HCT116 (cell line): ENCODE results near the gene ZBTB7B.

ENCODE experiments used
- JUND ChIP-seq: IDR thresholded peaks from 2 replicates; pipeline ENCODE4 v1.6.1; 2012
- POLR2A ChIP-seq: IDR thresholded peaks from 2 replicates; pipeline ENCODE4 v1.7.0; 2011; ENCODE audit warnings: borderline replicate concordance; ENCODE audit not compliant: insufficient read depth, insufficient read length; ENCODE audit errors: extremely low read depth
- POLR2AphosphoS5 ChIP-seq: IDR thresholded peaks from 2 replicates; pipeline ENCODE4 v1.6.1; 2011; ENCODE audit warnings: mild to moderate bottlenecking, low read depth, low read length, moderate library complexity
- RAD21 ChIP-seq: IDR thresholded peaks from 2 replicates; pipeline ENCODE4 v1.6.1; 2012; ENCODE audit warnings: low read depth, mild to moderate bottlenecking
- YY1 ChIP-seq: IDR thresholded peaks from 2 replicates; pipeline ENCODE4 v1.6.1; 2011; ENCODE audit warnings: low read length, low read depth, moderate library complexity, mild to moderate bottlenecking; ENCODE audit not compliant: insufficient replicate concordance; ENCODE audit errors: extremely low read depth
- ZFX ChIP-seq: fragments of 450-650 bp; IDR thresholded peaks from 2 replicates; pipeline ENCODE4 v1.6.1; 2017
- TF ChIP-seq, protein P1 (sequence below), 3 experiments: fragments of 200-600 bp in 1 of 3; sonication (generic) in 1 of 3; IDR thresholded peaks in 2 of 3; conservative IDR thresholded peaks in 1 of 3; 2 replicates each; pipeline ENCODE4 v1.5.1; 2012 to 2017; ENCODE audit warnings: low read depth in 2 of 3, low read length in 2 of 3, antibody characterized with exemption in 1 of 3, borderline replicate concordance in 1 of 3, control low read depth in 1 of 3, mild to moderate bottlenecking in 1 of 3, mixed read lengths in 1 of 3, mixed run types in 1 of 3, moderate library complexity in 1 of 3; ENCODE audit not compliant: insufficient read depth in 1 of 3
- TF ChIP-seq, protein P2 (sequence below): IDR thresholded peaks from 2 replicates; pipeline ENCODE4 v1.6.1; 2012

DNA sequence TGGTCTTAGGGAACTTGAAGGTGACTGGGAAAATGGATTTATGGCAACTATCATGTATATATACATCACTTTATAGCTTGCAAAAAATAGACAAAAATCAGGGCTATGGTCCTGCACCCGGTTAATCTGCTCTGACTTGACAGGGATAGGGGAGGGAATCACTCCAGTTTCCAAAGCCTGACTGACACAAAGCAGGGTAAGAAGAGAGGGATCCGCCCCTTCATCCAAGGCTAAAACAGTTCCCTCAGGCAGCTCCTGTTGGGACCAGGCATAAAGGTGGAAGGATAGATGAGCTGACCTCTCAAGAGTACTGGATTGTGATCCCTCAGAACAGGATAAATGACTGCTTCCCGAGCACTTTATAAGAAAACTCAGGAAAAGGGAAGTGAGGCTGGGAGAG is 48.1 kb upstream of the ZBTB7B start:
- TF ChIP-seq POLR2A, result no peak
- TF ChIP-seq, protein P1, sequence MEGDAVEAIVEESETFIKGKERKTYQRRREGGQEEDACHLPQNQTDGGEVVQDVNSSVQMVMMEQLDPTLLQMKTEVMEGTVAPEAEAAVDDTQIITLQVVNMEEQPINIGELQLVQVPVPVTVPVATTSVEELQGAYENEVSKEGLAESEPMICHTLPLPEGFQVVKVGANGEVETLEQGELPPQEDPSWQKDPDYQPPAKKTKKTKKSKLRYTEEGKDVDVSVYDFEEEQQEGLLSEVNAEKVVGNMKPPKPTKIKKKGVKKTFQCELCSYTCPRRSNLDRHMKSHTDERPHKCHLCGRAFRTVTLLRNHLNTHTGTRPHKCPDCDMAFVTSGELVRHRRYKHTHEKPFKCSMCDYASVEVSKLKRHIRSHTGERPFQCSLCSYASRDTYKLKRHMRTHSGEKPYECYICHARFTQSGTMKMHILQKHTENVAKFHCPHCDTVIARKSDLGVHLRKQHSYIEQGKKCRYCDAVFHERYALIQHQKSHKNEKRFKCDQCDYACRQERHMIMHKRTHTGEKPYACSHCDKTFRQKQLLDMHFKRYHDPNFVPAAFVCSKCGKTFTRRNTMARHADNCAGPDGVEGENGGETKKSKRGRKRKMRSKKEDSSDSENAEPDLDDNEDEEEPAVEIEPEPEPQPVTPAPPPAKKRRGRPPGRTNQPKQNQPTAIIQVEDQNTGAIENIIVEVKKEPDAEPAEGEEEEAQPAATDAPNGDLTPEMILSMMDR (IDR thresholded peaks at IDR 0.05 in 2 of 3, conservative IDR thresholded peaks at IDR 0.05 in 1 of 3; ENCODE audit: borderline replicate concordance in 1 of 3, insufficient read depth in 1 of 3, low read depth in 2 of 3, low read length in 2 of 3), result no peak
- no peak for TF ChIP-seq YY1
- TF ChIP-seq POLR2AphosphoS5, result no peak
- TF ChIP-seq JUND, result no peak
- no peak for TF ChIP-seq RAD21
- TF ChIP-seq, protein P2, sequence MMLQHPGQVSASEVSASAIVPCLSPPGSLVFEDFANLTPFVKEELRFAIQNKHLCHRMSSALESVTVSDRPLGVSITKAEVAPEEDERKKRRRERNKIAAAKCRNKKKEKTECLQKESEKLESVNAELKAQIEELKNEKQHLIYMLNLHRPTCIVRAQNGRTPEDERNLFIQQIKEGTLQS, result no peak
- TF ChIP-seq ZFX, result no peak
